ENCODE measurements around the gene TTC33.

- TF ChIP-seq EZH2 (IDR thresholded peaks at IDR 0.05) (no peak), POLR2AphosphoS5 (IDR thresholded peaks at IDR 0.05; ENCODE audit: borderline replicate concordance, low read depth, low read length) (no peak), FOXP2 (optimal IDR thresholded peaks at IDR 0.05; ENCODE audit: control extremely low read depth, extremely low read length, insufficient read depth) (no peak)
Observed at GRCh38 chr5:40497573-40497972, 258.2 kb downstream of the TTC33 start.

Measured in SK-N-MC (cell line).